Thyroid gland (tissue), 4 donors: Measurements from ENCODE around the gene MROH7.

Experiments used
- POLR2A ChIP-seq, 2 donors: fragments of 450-650 bp; IDR thresholded peaks; one replicate each; pipeline ENCODE4 v1.6.1; 2017; ENCODE audit warnings: antibody characterized with exemption in 2 of 2, mild to moderate bottlenecking in 2 of 2, moderate library complexity in 1 of 2
- TF ChIP-seq, protein P1 (sequence below), 6 experiments: fragments of 200-600 bp in 3 of 6; fragments of 450-650 bp in 3 of 6; sonication (generic) in 3 of 6; IDR thresholded peaks; one replicate each; pipeline ENCODE4 v1.5.1; 2016 to 2019; ENCODE audit warnings: antibody characterized with exemption in 6 of 6, mild to moderate bottlenecking in 2 of 6, inconsistent platforms in 1 of 6, moderate library complexity in 1 of 6

DNA sequence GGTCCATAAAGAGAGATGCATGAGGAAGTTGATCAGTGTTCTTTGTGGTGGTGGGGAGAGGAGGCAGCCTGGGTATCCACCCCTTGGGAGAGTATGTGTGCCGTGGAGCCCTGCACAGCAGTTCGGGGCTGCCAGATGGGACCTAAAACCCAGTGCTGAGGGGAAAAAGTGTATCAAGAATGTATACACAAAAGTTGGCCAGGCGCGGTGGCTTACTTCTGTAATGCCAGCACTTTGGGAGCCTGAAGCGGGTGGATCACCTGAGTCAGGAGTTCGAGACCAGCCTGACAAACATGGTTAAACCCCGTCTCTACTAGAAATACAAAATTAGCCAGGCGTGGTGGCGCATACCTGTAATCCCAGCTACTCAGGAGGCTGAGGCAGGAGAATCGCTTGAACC lies 70.0 kb downstream of the MROH7 start:
- TF ChIP-seq, protein P1, sequence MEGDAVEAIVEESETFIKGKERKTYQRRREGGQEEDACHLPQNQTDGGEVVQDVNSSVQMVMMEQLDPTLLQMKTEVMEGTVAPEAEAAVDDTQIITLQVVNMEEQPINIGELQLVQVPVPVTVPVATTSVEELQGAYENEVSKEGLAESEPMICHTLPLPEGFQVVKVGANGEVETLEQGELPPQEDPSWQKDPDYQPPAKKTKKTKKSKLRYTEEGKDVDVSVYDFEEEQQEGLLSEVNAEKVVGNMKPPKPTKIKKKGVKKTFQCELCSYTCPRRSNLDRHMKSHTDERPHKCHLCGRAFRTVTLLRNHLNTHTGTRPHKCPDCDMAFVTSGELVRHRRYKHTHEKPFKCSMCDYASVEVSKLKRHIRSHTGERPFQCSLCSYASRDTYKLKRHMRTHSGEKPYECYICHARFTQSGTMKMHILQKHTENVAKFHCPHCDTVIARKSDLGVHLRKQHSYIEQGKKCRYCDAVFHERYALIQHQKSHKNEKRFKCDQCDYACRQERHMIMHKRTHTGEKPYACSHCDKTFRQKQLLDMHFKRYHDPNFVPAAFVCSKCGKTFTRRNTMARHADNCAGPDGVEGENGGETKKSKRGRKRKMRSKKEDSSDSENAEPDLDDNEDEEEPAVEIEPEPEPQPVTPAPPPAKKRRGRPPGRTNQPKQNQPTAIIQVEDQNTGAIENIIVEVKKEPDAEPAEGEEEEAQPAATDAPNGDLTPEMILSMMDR (IDR thresholded peaks at IDR 0.05) = no peak
- TF ChIP-seq POLR2A (IDR thresholded peaks at IDR 0.05) = no peak
